ENCODE data around the gene UHRF2.
A peak's percentile ranks its signal among the peaks of the same experiment; 100 is the strongest.

UHRF2 gene

DNA sequence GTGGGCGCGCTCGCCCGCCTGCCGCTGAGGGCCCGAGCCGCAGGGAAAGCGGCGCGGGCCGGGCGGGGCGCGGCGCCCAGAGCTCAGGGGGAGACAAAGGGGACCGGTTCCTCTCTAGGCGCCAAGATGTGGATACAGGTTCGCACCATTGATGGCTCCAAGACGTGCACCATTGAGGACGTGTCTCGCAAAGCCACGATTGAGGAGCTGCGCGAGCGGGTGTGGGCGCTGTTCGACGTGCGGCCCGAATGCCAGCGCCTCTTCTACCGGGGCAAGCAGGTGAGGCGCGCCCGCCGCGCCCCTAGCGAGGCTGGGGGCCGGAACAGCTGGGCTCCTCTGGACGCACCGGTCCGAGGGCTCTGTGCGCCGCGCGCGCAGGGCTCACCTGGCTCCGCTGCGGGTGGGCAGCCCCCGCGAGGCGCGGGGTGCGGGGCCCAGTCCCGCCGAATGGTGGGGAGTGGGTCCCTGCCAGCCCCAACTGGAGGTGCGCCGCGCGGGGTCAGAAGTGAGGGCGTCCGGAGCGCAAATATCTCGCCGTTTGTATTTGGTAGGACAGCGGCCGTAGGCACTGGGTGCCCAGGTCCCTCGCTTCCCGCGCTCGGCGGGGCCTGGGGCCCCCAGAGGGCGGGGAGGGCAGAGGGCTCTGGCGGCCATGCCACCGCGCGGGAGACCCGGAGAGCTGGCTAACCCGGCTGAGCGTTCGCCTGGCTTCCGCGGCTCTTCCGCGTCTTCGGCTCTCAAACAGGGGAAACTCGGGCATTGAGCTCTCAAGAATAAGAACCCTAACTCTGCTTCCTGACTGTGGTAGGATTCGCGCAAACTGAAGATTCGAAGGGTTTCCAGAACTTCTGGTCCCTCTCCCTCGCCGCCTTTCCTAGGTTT, 607 bp downstream of the UHRF2 start:
- H3K4me3 ChIP-seq (ENCODE audit: insufficient read length, low read depth), result peak overlapping the region; percentile 95
- TF ChIP-seq ZNF274 (IDR thresholded peaks at IDR 0.05; ENCODE audit: low read depth, low read length), result no peak
- no peak for TF ChIP-seq SUZ12 (IDR thresholded peaks at IDR 0.05; ENCODE audit: extremely low read depth, insufficient read depth, insufficient read length)
- no peak for TF ChIP-seq YY1 (IDR thresholded peaks at IDR 0.05; ENCODE audit: insufficient read depth, insufficient read length)

DNA sequence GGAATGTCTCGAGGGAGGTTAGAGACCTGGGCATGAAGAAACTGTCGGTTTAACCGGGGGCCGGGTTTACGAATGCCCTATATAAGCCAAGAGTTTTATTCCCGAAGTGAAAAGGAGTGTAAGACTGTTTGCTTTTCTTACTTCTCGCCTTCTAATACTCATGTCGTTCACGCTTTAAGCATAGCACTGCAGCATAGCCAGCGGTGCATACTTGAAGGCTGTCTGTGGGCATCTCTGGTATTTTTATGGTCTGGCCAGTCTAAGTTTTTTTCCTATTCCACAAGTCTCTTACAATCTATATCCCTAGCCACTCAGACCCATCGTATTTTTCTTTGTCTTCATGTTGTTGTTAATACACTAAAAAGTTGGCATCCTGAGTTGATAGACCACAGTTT, 1.2 kb downstream of the UHRF2 start:
- no peak for DNase-seq (ENCODE audit: low read depth, low spot score)
- no peak for TF ChIP-seq YY1 (IDR thresholded peaks at IDR 0.05; ENCODE audit: insufficient read depth, insufficient read length)
- no peak for TF ChIP-seq ZNF274 (IDR thresholded peaks at IDR 0.05; ENCODE audit: low read depth, low read length)
- TF ChIP-seq SUZ12 (IDR thresholded peaks at IDR 0.05; ENCODE audit: extremely low read depth, insufficient read depth, insufficient read length), result no peak
- H3K9me3 ChIP-seq (ENCODE audit: insufficient read depth, low read length), result no peaks in the 10 kb centered on the region
- H3K4me1 ChIP-seq (ENCODE audit: insufficient read depth, insufficient read length), result no peaks in the 10 kb centered on the region
- peak overlapping the region; percentile 99 for H3K9ac ChIP-seq (ENCODE audit: insufficient read length, low read depth)
- no peaks in the 10 kb centered on the region for H3K27me3 ChIP-seq (ENCODE audit: insufficient read depth, insufficient read length)
- H3K36me3 ChIP-seq (ENCODE audit: insufficient read depth, insufficient read length, low read length), result peaks cover 14% of the 10 kb centered on the region
- peak overlapping the region; percentile 95 for H3K4me3 ChIP-seq (ENCODE audit: insufficient read length, low read depth)

More for the DNA sequence above, 607 bp downstream of the UHRF2 start:
- Histone ChIP-seq H3K4me1 (ENCODE audit: insufficient read depth, insufficient read length) (no peaks in the 10 kb centered on the region), H3K9ac (ENCODE audit: insufficient read length, low read depth) (peak overlapping the region; percentile 99), H3K27me3 (ENCODE audit: insufficient read depth, insufficient read length) (no peaks in the 10 kb centered on the region), H3K36me3 (ENCODE audit: insufficient read depth, insufficient read length, low read length) (peaks cover 14% of the 10 kb centered on the region), H3K9me3 (ENCODE audit: insufficient read depth, low read length) (no peaks in the 10 kb centered on the region)
- DNase-seq (ENCODE audit: low read depth, low spot score), result no peak

DNA sequence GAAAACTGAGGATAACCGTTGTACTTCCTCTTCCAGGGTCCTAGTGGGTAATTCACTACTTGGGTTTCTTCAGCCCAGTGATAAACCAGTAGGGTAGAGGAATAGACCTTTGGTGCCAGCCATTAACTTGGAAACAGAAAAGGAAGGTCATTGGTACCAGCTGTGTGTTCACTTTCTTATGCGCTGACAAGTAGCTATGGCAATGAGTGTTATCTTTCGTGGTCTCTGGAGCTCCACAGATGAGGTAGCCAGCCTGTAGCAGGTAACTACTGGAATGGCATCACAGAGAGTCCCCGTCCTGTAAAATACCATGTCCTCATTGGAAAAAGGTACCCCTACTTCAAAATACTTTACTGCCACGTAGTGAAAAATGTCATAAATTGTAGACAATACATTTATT, 2.3 kb downstream of the UHRF2 start:
- TF ChIP-seq SUZ12 (IDR thresholded peaks at IDR 0.05; ENCODE audit: extremely low read depth, insufficient read depth, insufficient read length) (no peak), ZNF274 (IDR thresholded peaks at IDR 0.05; ENCODE audit: low read depth, low read length) (no peak), YY1 (IDR thresholded peaks at IDR 0.05; ENCODE audit: insufficient read depth, insufficient read length) (no peak)
- Histone ChIP-seq H3K4me3 (ENCODE audit: insufficient read length, low read depth) (no peak overlapping the region), H3K27me3 (ENCODE audit: insufficient read depth, insufficient read length) (no peaks in the 10 kb centered on the region), H3K9ac (ENCODE audit: insufficient read length, low read depth) (no peak overlapping the region), H3K4me1 (ENCODE audit: insufficient read depth, insufficient read length) (no peaks in the 10 kb centered on the region), H3K36me3 (ENCODE audit: insufficient read depth, insufficient read length, low read length) (peaks cover 14% of the 10 kb centered on the region), H3K9me3 (ENCODE audit: insufficient read depth, low read length) (no peaks in the 10 kb centered on the region)
- no peak for DNase-seq (ENCODE audit: low read depth, low spot score)

DNA sequence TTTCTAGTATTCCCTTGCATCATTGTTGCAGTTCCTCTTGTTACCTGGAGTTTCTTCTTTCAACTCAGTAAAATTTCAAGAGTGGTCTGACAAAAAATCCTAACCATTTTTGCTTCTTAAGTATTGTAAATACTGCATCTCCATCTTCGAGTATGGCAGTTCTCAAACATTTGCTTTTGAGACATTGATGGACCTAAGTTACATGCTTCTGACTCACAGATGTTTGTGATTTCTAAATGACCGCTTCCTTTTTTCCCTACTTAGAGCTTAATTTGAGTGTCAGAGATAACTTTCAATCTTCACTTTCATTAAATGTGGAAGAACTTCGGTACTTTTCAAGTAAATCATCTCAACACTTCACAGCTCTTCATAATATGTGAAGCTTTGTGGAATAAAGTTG, 4.2 kb downstream of the UHRF2 start:
- no peaks in the 10 kb centered on the region for H3K4me1 ChIP-seq (ENCODE audit: insufficient read depth, insufficient read length)
- H3K4me3 ChIP-seq (ENCODE audit: insufficient read length, low read depth), result no peak overlapping the region
- no peaks in the 10 kb centered on the region for H3K9me3 ChIP-seq (ENCODE audit: insufficient read depth, low read length)
- no peaks in the 10 kb centered on the region for H3K27me3 ChIP-seq (ENCODE audit: insufficient read depth, insufficient read length)
- peaks cover 32% of the 10 kb centered on the region for H3K36me3 ChIP-seq (ENCODE audit: insufficient read depth, insufficient read length, low read length)
- no peak for DNase-seq (ENCODE audit: low read depth, low spot score)
- no peak overlapping the region for H3K9ac ChIP-seq (ENCODE audit: insufficient read length, low read depth)
- TF ChIP-seq ZNF274 (IDR thresholded peaks at IDR 0.05; ENCODE audit: low read depth, low read length) (no peak), SUZ12 (IDR thresholded peaks at IDR 0.05; ENCODE audit: extremely low read depth, insufficient read depth, insufficient read length) (no peak), YY1 (IDR thresholded peaks at IDR 0.05; ENCODE audit: insufficient read depth, insufficient read length) (no peak)

DNA sequence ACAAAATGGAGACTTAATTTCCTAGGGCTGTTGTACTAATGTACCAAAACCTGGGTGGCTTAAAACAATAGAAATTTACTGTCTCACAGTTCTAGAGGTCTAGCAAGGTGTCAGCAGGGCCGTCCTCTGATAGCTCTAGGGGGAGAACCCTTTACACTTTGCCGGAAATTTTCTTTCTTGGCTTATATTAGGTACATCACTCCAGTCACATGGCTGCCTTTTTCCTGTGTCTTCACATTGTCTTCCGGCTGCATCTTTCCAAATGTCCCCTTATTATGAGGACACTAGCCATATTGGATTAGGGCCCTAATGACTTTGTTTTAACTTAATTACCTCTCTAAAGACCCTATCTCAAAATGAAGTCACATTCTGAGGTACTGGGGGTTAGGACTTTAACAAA, 5.8 kb downstream of the UHRF2 start:
- H3K4me1 ChIP-seq (ENCODE audit: insufficient read depth, insufficient read length), result no peaks in the 10 kb centered on the region

DNA sequence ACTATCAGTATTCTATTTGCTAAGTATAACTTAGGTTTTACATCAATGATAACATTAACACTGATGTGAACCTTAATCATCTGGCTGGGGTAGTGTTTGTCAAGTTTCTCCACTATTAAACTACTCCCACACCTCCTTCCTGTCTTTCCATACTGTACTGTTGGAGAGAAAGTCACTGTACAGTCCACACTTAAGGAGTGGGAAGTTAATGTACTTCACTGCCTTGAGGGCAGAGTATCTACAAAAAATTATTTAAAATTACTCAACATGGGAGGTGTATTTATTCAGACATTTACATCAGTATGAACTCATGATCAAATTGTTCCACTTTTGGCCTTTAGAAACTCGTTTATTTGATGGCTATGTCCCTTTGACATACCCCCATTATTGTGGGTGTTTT, 11.9 kb downstream of the UHRF2 start:
- Histone ChIP-seq H3K9me3 (ENCODE audit: insufficient read depth, low read length) (no peaks in the 10 kb centered on the region), H3K4me1 (ENCODE audit: insufficient read depth, insufficient read length) (no peaks in the 10 kb centered on the region), H3K4me3 (ENCODE audit: insufficient read length, low read depth) (no peak overlapping the region), H3K27me3 (ENCODE audit: insufficient read depth, insufficient read length) (no peaks in the 10 kb centered on the region), H3K36me3 (ENCODE audit: insufficient read depth, insufficient read length, low read length) (peaks cover 67% of the 10 kb centered on the region), H3K9ac (ENCODE audit: insufficient read length, low read depth) (no peak overlapping the region)
- TF ChIP-seq YY1 (IDR thresholded peaks at IDR 0.05; ENCODE audit: insufficient read depth, insufficient read length) (no peak), SUZ12 (IDR thresholded peaks at IDR 0.05; ENCODE audit: extremely low read depth, insufficient read depth, insufficient read length) (no peak), ZNF274 (IDR thresholded peaks at IDR 0.05; ENCODE audit: low read depth, low read length) (no peak)
- DNase-seq (ENCODE audit: low read depth, low spot score), result no peak

More for the DNA sequence above, 5.8 kb downstream of the UHRF2 start:
- DNase-seq (ENCODE audit: low read depth, low spot score), result no peak
- H3K36me3 ChIP-seq (ENCODE audit: insufficient read depth, insufficient read length, low read length), result peaks cover 44% of the 10 kb centered on the region
- H3K27me3 ChIP-seq (ENCODE audit: insufficient read depth, insufficient read length), result no peaks in the 10 kb centered on the region
- H3K9me3 ChIP-seq (ENCODE audit: insufficient read depth, low read length), result no peaks in the 10 kb centered on the region
- no peak overlapping the region for H3K9ac ChIP-seq (ENCODE audit: insufficient read length, low read depth)
- TF ChIP-seq ZNF274 (IDR thresholded peaks at IDR 0.05; ENCODE audit: low read depth, low read length) (no peak), YY1 (IDR thresholded peaks at IDR 0.05; ENCODE audit: insufficient read depth, insufficient read length) (no peak), SUZ12 (IDR thresholded peaks at IDR 0.05; ENCODE audit: extremely low read depth, insufficient read depth, insufficient read length) (no peak)
- H3K4me3 ChIP-seq (ENCODE audit: insufficient read length, low read depth), result no peak overlapping the region

DNA sequence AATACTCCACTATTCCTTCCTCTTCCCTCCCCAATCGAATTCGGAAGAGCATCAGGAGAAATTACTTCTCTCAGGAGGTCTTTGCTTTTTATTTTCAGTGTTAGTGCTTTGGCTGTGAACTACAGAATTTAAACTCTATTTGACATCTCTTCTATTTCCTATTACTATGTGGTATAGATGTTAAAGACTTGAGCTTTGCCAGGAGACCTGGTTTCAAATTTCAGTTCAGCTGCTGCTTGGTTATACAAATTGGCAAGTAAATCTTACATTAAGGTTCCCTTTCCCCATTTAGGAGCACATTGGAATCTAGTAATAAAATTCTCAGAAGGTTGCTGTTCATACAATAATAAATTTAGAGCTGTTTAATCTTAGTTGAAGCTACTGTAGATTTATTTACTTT, 13.1 kb downstream of the UHRF2 start:
- TF ChIP-seq YY1 (IDR thresholded peaks at IDR 0.05; ENCODE audit: insufficient read depth, insufficient read length) (no peak), ZNF274 (IDR thresholded peaks at IDR 0.05; ENCODE audit: low read depth, low read length) (no peak), SUZ12 (IDR thresholded peaks at IDR 0.05; ENCODE audit: extremely low read depth, insufficient read depth, insufficient read length) (no peak)
- H3K9ac ChIP-seq (ENCODE audit: insufficient read length, low read depth), result no peak overlapping the region
- H3K36me3 ChIP-seq (ENCODE audit: insufficient read depth, insufficient read length, low read length), result peaks cover 67% of the 10 kb centered on the region
- H3K4me3 ChIP-seq (ENCODE audit: insufficient read length, low read depth), result no peak overlapping the region
- no peak for DNase-seq (ENCODE audit: low read depth, low spot score)
- H3K27me3 ChIP-seq (ENCODE audit: insufficient read depth, insufficient read length), result no peaks in the 10 kb centered on the region
- no peaks in the 10 kb centered on the region for H3K9me3 ChIP-seq (ENCODE audit: insufficient read depth, low read length)
- no peaks in the 10 kb centered on the region for H3K4me1 ChIP-seq (ENCODE audit: insufficient read depth, insufficient read length)
